Iris pigment epithelial cell (primary cell): Measurements from ENCODE around the gene DYNLT1.
"Not testable (repeated sequence)": the region's sequence is repeated elsewhere in the genome, so short reads cannot be mapped to it uniquely, and the experiment has no call there.

Source experiments
- DNase-seq: peaks from one replicate; pipeline ENCODE4 v3.0.0-alpha.2; 2011; ENCODE audit warnings: low read depth

DYNLT1 gene

GRCh38 chr6:158621694-158622544 lies 22.6 kb downstream of the DYNLT1 start:
- no peak for DNase-seq

DNA sequence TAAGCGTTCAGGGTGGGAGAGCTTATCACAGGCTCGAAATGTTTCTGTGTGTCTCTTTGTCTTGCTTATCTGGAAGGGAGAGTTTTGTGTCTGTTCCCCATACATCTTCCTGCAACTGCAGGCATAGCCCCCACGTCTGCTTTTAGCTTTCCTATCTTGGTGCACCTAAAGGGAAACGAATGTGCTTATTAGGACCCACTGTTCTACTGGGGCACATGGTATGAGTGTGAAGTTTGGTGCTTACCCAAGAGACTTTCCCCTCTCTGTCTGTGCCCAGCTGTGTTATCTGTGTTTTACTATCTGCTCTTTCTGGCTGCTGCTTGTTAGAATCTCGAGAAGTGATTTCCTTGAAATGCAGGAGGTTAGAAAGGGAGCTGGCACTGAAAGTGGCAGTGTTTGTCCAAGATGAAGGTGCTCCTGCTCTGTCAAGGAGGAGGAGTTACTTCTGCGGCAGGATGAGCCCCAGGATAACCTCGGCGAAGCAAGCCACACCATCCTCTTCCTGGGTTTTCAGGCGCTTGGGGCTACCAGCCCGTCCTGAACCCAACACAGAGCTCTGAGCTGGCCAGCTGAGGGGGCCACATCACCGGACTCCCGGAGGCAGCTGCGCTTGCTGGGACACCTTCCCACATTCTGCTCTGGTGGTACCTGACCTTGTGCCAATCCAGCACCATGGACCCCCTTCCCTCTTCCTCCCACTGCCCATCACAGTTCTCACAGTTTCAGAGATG lies 23.4 kb downstream of the DYNLT1 start:
- DNase-seq, result no peak

- DNase-seq, result no peak
Observed at GRCh38 chr6:158619922-158620801, 24.4 kb downstream of the DYNLT1 start.

GRCh38 chr6:158618289-158618688 lies 26.3 kb downstream of the DYNLT1 start:
- DNase-seq, result not testable (repeated sequence)

- not testable (repeated sequence) for DNase-seq
Observed at GRCh38 chr6:158614606-158615005, 29.9 kb downstream of the DYNLT1 start.

- DNase-seq, result no peak
Observed at GRCh38 chr6:158611541-158612370, 32.8 kb downstream of the DYNLT1 start.

DNA sequence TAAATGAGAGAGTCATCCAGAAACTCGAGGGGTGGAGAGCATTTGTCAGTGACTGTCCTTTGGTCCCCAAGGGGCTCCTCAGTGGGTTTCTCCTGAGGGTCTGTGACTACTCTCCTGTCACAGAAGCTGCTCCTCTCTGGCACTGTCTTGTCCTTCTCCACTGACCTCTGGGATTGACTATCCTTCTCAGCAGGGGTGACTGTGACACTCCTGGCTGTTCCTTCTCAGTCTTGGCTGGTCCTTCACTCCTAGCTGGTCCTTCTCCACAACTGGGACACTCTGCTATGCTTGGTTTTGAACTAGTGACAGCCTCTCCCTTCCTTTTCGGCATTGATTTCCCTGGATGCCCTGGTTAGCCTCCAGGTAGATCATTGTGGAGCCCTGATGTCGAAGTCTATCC lies 33.5 kb downstream of the DYNLT1 start:
- no peak for DNase-seq

GRCh38 chr6:158610319-158610968 lies 34.1 kb downstream of the DYNLT1 start:
- no peak for DNase-seq

DNA sequence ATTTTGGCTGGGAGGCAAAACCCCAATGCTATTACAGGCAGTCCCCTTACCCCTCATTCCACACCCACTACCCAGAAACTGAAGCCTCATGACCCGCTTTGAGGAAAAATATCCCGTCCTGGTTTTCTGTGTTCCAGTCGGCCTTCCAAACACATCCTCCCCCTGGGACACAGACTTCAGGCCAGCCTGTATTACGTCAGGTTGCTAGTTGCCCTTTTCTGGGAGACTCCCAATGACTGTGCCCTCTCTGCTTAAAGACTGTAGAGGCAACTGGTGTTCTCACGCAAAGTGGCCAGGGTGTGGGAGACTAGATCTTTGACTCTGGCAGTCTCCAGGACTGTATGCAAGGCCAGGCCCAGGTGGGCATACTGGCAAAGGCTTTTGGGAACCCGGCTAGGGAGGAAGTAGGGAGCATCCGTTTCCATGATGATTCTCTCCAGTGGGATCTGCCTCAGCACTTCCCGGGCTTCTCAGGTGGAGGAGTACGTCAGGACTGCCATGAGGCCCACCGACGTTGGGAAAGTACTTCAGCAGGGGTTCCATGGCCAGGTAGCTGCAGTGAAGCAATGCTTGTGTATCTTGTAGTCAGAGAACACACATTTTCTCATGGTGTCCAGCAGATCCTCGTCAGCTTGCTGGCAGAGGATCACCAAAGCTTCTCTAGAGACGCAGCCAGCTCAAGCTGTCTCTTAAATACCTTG lies 34.9 kb downstream of the DYNLT1 start:
- DNase-seq, result no peak

- DNase-seq, result no peak
Observed at GRCh38 chr6:158608221-158608620, 36.3 kb downstream of the DYNLT1 start.

- peak; percentile 38 for DNase-seq
Observed at GRCh38 chr6:158607411-158608170, 37.0 kb downstream of the DYNLT1 start.

DNA sequence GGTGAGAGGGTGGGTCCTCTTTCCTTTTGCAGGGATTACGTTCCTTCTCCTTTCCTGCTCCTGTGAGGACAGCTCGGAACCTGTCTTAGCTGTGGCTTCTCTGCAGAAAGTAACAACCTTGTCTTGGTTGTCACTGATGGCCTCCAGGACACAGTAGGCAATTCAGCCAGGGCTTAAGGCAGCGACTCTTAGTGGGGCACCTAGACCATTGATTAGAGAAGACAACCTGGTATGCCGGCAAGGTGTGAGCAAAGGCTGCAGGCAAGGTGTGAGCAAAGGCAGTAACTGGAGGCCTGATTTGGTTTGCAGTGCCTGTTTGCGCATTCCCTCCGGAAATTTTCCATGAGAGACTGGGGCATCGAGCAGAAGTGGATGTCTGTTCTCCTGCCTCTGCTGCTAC lies 37.6 kb downstream of the DYNLT1 start:
- no peak for DNase-seq

GRCh38 chr6:158606011-158606410 lies 38.5 kb downstream of the DYNLT1 start:
- DNase-seq, result not testable (repeated sequence)

DNA sequence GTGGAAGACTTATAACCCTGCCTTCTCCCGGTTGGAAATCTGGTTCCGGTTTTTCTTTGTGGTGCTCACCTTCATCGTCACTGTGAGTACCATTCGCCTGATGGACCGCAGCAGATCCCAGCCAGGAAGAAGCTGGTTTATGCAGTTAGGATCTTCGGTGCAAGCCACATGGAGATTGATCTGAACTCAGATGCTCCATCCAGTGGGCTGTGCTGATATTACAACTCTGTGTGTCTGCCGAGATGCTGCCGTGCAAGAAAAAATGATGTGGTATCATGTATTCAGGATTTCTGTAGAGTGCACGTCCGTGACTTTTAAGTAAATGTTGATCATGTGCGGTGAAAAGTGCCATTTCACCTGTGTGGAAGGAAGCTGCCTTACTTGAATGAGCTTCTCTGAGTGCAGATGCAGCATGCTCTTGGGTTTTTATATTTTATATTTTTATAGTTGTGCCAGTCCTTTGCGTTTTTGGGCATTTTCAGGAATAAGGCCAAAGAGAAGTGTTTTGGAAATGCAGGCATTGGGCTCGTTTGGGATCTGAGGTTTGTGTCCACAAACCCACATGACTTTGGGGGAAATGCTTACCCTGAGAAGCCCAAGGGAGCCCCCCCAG lies 39.2 kb downstream of the DYNLT1 start:
- DNase-seq, result peak; percentile 74

DNA sequence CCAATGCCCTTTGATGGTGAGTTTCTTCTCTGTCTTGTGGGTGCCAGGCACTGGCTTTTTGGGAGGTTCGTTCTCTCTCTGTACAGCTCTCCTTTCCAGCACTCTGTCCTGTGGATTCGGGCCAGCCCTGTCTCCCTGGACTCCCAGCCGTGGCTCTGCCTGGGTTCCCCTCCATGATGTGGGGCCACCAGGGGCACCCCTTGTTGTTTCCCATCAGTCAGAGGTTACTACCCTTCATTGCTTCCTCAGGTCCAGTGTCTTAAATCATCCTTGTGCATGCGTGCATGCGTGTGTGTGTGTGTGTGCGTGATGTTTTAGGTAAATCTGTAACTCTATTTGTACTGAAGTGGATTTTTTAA lies 40.5 kb downstream of the DYNLT1 start:
- no peak for DNase-seq

GRCh38 chr6:158603261-158604047 lies 41.1 kb downstream of the DYNLT1 start:
- no peak for DNase-seq

- DNase-seq, result no peak
Observed at GRCh38 chr6:158599635-158600034, 44.9 kb downstream of the DYNLT1 start.

GRCh38 chr6:158597565-158597964 lies 47.0 kb downstream of the DYNLT1 start:
- DNase-seq, result no peak
